NCI-H345 treated with DMSO at 0.1 percent for 48 hours (cell line): Measurements from ENCODE around the gene CDK5RAP3.
"Not testable (repeated sequence)": the region's sequence is repeated elsewhere in the genome, so short reads cannot be mapped to it uniquely, and the experiment has no call there.

Source experiments
- DNase-seq: peaks from one replicate; lab custom pipeline; 2025; ENCODE audit not compliant: unreplicated experiment; lab: John Stamatoyannopoulos, UW

CDK5RAP3 gene

GRCh38 chr17:47970725-47971499, at the start of gene CDK5RAP3:
CDK5RAP3 (plus strand) TSS chr17:47971113; CDS start chr17:47971147, 34 bp downstream.
- DNase-seq, result peak; percentile 96

GRCh38 chr17:47924785-47925677, 45.9 kb upstream of the CDK5RAP3 start:
- DNase-seq, result no peak

GRCh38 chr17:47925678-47925988, 45.3 kb upstream of the CDK5RAP3 start:
- no peak for DNase-seq

GRCh38 chr17:47927821-47928400, 43.0 kb upstream of the CDK5RAP3 start:
- DNase-seq, result no peak

GRCh38 chr17:47928415-47928814, 42.5 kb upstream of the CDK5RAP3 start:
- no peak for DNase-seq

GRCh38 chr17:47929218-47930000, 41.5 kb upstream of the CDK5RAP3 start:
- DNase-seq, result no peak

- DNase-seq, result no peak
Observed at GRCh38 chr17:47931848-47932247, 39.1 kb upstream of the CDK5RAP3 start.

GRCh38 chr17:47934856-47935255, 36.1 kb upstream of the CDK5RAP3 start:
- DNase-seq, result no peak

- not testable (repeated sequence) for DNase-seq
Observed at GRCh38 chr17:47935468-47935867, 35.4 kb upstream of the CDK5RAP3 start.

GRCh38 chr17:47935961-47936360, 35.0 kb upstream of the CDK5RAP3 start:
- DNase-seq, result no peak

GRCh38 chr17:47937941-47938340, 33.0 kb upstream of the CDK5RAP3 start:
- no peak for DNase-seq

- DNase-seq, result peak; percentile 91
Observed at GRCh38 chr17:47941246-47942095, 29.4 kb upstream of the CDK5RAP3 start, which contains the start of gene PNPO. PNPO (plus strand) TSS chr17:47941571; CDS start chr17:47941676, 105 bp downstream.

- no peak for DNase-seq
Observed at GRCh38 chr17:47942096-47942510, 28.8 kb upstream of the CDK5RAP3 start.

- DNase-seq, result no peak
Observed at GRCh38 chr17:47942568-47942967, 28.3 kb upstream of the CDK5RAP3 start.

GRCh38 chr17:47945080-47945479, 25.8 kb upstream of the CDK5RAP3 start:
- no peak for DNase-seq

- DNase-seq, result no peak
Observed at GRCh38 chr17:47945529-47946508, 25.1 kb upstream of the CDK5RAP3 start.

- DNase-seq, result no peak
Observed at GRCh38 chr17:47946516-47946915, 24.4 kb upstream of the CDK5RAP3 start.

GRCh38 chr17:47946929-47947397, 23.9 kb upstream of the CDK5RAP3 start:
- peak; percentile 34 for DNase-seq
